Hepatocyte (in vitro differentiated cells): ENCODE data around the gene MAST4.

ENCODE experiments used
- CTCF ChIP-seq: fragments of 200-600 bp; sonication (generic); IDR thresholded peaks from 2 replicates; pipeline ENCODE4 v1.5.1; 2016; ENCODE audit warnings: antibody characterized with exemption, mild to moderate bottlenecking; ENCODE audit not compliant: poor library complexity
- EZH2 ChIP-seq: fragments of 200-600 bp; sonication (generic); IDR thresholded peaks from 2 replicates; pipeline ENCODE4 v1.6.1; 2016; ENCODE audit warnings: antibody characterized with exemption, mild to moderate bottlenecking, borderline replicate concordance

- TF ChIP-seq CTCF (no peak), EZH2 (no peak)
These were observed 542.8 kb downstream of the MAST4 start for GRCh38 chr5:67139030-67139429.
